Heart left ventricle (tissue), 16 donors: ENCODE measurements around the gene MYO1E. TPM values are rescaled to one million over a fixed set of nuclear protein-coding genes. Genes with fewer than 3 reads are reported as not detected.

Source experiments
- ATAC-seq, 4 donors: fragments of 200-7000 bp; cut with Tn5 transposase; one replicate each; pipeline ENCODE4 v1.9.1; 2020 to 2022; ENCODE audit warnings: moderate library complexity in 4 of 4, mild to moderate bottlenecking in 3 of 4, moderate number of reproducible peaks in 1 of 4
- DNase-seq, 5 donors: peaks; one replicate each; pipeline ENCODE4 v3.0.0-alpha.2; 2020
- H3K27ac ChIP-seq, 12 donors: fragments of 200-600 bp; sonication (generic) in 4 of 12; one replicate each; pipeline versions ENCODE4 v1.5.0 to v1.8.0; 2016 to 2022; ENCODE audit warnings: mild to moderate bottlenecking in 2 of 12
- H3K27me3 ChIP-seq, 9 donors: fragments of 200-600 bp; sonication (generic) in 2 of 9; one replicate each; pipeline versions ENCODE4 v1.5.1 to v1.8.0; 2016 to 2022; ENCODE audit warnings: mild to moderate bottlenecking in 3 of 9
- H3K36me3 ChIP-seq, 9 donors: fragments of 200-600 bp; sonication (generic) in 2 of 9; one replicate each; pipeline versions ENCODE4 v1.5.0 to v1.8.0; 2018 to 2022; ENCODE audit warnings: mild to moderate bottlenecking in 2 of 9
- H3K4me1 ChIP-seq, 12 donors: fragments of 200-600 bp; sonication (generic) in 4 of 12; one replicate each; pipeline versions ENCODE4 v1.5.0 to v1.8.0; 2016 to 2022; ENCODE audit warnings: mild to moderate bottlenecking in 3 of 12
- H3K4me3 ChIP-seq, 12 donors: fragments of 200-600 bp; sonication (generic) in 4 of 12; one replicate each; pipeline versions ENCODE4 v1.5.0 to v1.8.0; 2017 to 2022; ENCODE audit warnings: mild to moderate bottlenecking in 9 of 12, moderate library complexity in 4 of 12
- H3K9me3 ChIP-seq, 12 donors: fragments of 200-600 bp; sonication (generic) in 4 of 12; one replicate each; pipeline versions ENCODE4 v1.5.0 to v1.8.0; 2016 to 2022; ENCODE audit warnings: mild to moderate bottlenecking in 1 of 12
- POLR2A ChIP-seq, 2 donors: fragments of 450-650 bp; IDR thresholded peaks; one replicate each; pipeline ENCODE4 v1.6.1; 2017; ENCODE audit warnings: antibody characterized with exemption in 2 of 2, mild to moderate bottlenecking in 2 of 2, moderate library complexity in 2 of 2
- WGBS, 4 donors: extraction: QIAGEN DNeasy Blood & Tissue Kit in 2 of 4; methylation state at CpG; one replicate each; pipeline versions ENCODE4 v1.1.5 to v1.1.7; 2013 to 2018; 5-methylcytosine and 5-hydroxymethylcytosine counted together
- intact Hi-C, 10 donors: fragments of 100-400 bp; cut with DNase I; formaldehyde crosslinking; loops; one replicate each; pipeline versions ENCODE4 v1.11.1 to v1.14.2; 2022
- polyA plus RNA-seq, 2 donors: library from polyadenylated mRNA; stranded (reverse); fragments of 200-250 nt; gene quantifications; one replicate each; pipeline ENCODE4 v1.2.3, GENCODE V29; 2013
- total RNA-seq, 9 donors: library from RNA; depleted of rRNA in 2 of 9; stranded (reverse); fragments of >200 nt in 2 of 9; fragmentation: NEBNext Ultra II Directional in 3 of 9; extraction: Animal tissue kit (Norgen Biotek cat#: 25700) in 3 of 9; gene quantifications; one replicate each; pipeline versions ENCODE4 v1.1.0 to v1.2.4, GENCODE V29; 2016 to 2023
- TF ChIP-seq, protein P1 (sequence below), 12 donors: fragments of 200-600 bp; sonication (generic) in 4 of 12; IDR thresholded peaks; one replicate each; pipeline versions ENCODE4 v1.5.0 to v1.8.0; 2018 to 2022; ENCODE audit warnings: antibody characterized with exemption in 12 of 12, mild to moderate bottlenecking in 5 of 12
- donor health status: ischemic (EF 13 %, LVEDD 7.1; RV severe dilation, severe dysfunction).
- donor health status: healthy with polysubstance abuse.
- donor health status: DM: no; HTN: yes; CAD: no.
- donor health status: DM: no; HTN: no; CAD: no.
- donor health status: ischemic (EF 25% LVEDD 6.9; RV normal size, moderate dysfunction).
- donor health status: ischemic (EF 25% LVEDD 5.7; RV mildly dilated, moderate dysfunction).
- donor health status: healthy.
- donor health status: DM: yes; HTN: yes; CAD: no.
- donor health status: ischemic (EF 35%, LVEDD 5.7; RV mildly dilated, moderate dysfunction).
- donor health status: nonischemic (EF 11% LVEDD 7.7; RV severe dilation, severe dysfunction).
- donor health status: DM: yes; HTN: yes; CAD: no.
- donor health status: PGD.
- donor health status: ischemic (EF 29% LVEDD 5.4; RV normal size, mild dysfunction).
- donor health status: nonischemic (EF 23%, LVEDD 6.1; RV moderate dilation, normal function).

Gene MYO1E
- total and polyA plus RNA-seq, 11 donors = 8.5 to 98.6 (median 25.2) TPM

GRCh38 chr15:59203008-59203407 lies 169.7 kb downstream of the MYO1E start:
- H3K4me3 ChIP-seq = no peak overlapping the region
- DNase-seq = no peak
- WGBS, 4 donors = 92 to 97% (median 94%) methylated on average over 6 of the region's 6 CpGs
- ATAC-seq = no peak
- H3K9me3 ChIP-seq = no peaks in the 10 kb centered on the region
- no peaks in the 10 kb centered on the region for H3K27me3 ChIP-seq
- intact Hi-C loops = no loop called here
- peaks cover 0 to 93% (median 82%) of the 10 kb centered on the region in 9 donors for H3K36me3 ChIP-seq
- H3K4me1 ChIP-seq = peaks cover 0 to 4% (median 0%) of the 10 kb centered on the region in 12 donors
- no peak for TF ChIP-seq POLR2A (IDR thresholded peaks at IDR 0.05)
- TF ChIP-seq, protein P1, sequence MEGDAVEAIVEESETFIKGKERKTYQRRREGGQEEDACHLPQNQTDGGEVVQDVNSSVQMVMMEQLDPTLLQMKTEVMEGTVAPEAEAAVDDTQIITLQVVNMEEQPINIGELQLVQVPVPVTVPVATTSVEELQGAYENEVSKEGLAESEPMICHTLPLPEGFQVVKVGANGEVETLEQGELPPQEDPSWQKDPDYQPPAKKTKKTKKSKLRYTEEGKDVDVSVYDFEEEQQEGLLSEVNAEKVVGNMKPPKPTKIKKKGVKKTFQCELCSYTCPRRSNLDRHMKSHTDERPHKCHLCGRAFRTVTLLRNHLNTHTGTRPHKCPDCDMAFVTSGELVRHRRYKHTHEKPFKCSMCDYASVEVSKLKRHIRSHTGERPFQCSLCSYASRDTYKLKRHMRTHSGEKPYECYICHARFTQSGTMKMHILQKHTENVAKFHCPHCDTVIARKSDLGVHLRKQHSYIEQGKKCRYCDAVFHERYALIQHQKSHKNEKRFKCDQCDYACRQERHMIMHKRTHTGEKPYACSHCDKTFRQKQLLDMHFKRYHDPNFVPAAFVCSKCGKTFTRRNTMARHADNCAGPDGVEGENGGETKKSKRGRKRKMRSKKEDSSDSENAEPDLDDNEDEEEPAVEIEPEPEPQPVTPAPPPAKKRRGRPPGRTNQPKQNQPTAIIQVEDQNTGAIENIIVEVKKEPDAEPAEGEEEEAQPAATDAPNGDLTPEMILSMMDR (IDR thresholded peaks at IDR 0.05) = no peak
- H3K27ac ChIP-seq = no peak overlapping the region

GRCh38 chr15:59200560-59200959 lies 172.1 kb downstream of the MYO1E start:
- 93 to 97% (median 96%) methylated on average over 9 of the region's 9 CpGs for whole genome bisulfite sequencing, 4 donors
- intact Hi-C loops = loop anchor here in 1 of 10 donors (2.0 kb wide), 1 partner anchor 20 kb away; no protein-coding TSS in a partner anchor
- no peak overlapping the region for H3K27ac ChIP-seq
- no peaks in the 10 kb centered on the region for H3K27me3 ChIP-seq
- no peak for DNase-seq
- TF ChIP-seq, protein P1 (IDR thresholded peaks at IDR 0.05) = no peak
- peaks cover 0 to 86% (median 72%) of the 10 kb centered on the region in 9 donors for H3K36me3 ChIP-seq
- H3K4me1 ChIP-seq = peaks cover 0 to 4% (median 0%) of the 10 kb centered on the region in 12 donors
- no peak for ATAC-seq
- H3K4me3 ChIP-seq = no peak overlapping the region
- H3K9me3 ChIP-seq = no peaks in the 10 kb centered on the region

DNA sequence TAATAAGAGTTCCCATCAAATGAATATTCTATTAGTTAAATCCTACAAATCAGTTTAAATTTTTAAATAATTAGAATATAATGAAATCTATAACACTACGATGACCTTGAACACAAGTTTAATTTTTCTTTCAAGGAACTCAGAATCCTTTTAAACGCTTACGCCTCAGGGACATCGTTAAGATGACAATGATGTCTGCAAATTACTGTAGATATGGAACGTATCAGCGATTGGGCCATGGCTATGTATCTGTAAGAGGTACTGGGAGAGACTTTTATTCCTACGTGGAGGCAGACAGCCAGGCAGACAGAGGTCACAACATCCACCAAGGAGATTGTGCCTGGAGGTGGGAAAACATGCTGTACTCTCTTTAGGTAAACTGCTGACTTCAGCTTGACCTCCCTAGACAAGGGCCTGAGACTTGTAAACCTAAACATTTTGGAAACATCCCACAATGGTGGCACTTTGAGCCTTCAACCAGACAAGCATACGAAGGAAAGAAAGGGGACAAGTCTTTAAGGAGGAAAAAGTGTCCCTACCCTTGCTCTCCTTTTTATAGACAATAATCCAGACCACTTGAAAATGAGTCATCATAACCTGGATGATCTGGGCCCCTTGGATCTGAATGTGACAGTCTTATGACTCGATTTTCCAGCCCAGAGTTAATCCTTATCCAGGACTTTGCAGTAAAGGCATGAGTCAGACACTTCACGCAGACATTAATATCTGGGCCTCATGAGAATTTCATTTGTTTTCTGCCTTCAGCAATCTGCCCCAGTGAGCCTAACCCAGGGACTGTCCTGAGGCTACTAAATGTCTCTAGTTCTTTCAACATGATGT lies 172.8 kb downstream of the MYO1E start:
- 75 to 81% (median 79%) methylated on average over 10 of the region's 10 CpGs for WGBS, 4 donors
- no peak overlapping the region for H3K4me3 ChIP-seq
- H3K4me1 ChIP-seq = peaks cover 0 to 4% (median 0%) of the 10 kb centered on the region in 12 donors
- no peak overlapping the region for H3K27ac ChIP-seq
- no peaks in the 10 kb centered on the region for H3K9me3 ChIP-seq
- ATAC-seq (peak in 1 of 4 donors; percentile 7), DNase-seq (no peak)
- no peaks in the 10 kb centered on the region for H3K27me3 ChIP-seq
- peaks cover 0 to 86% (median 72%) of the 10 kb centered on the region in 9 donors for H3K36me3 ChIP-seq
- TF ChIP-seq, protein P1 (IDR thresholded peaks at IDR 0.05) = no peak
- TF ChIP-seq POLR2A (IDR thresholded peaks at IDR 0.05) = no peak
- intact Hi-C loops = loop anchor here in 1 of 10 donors (2.0 kb wide), 1 partner anchor 21 kb away; no protein-coding TSS in a partner anchor

DNA sequence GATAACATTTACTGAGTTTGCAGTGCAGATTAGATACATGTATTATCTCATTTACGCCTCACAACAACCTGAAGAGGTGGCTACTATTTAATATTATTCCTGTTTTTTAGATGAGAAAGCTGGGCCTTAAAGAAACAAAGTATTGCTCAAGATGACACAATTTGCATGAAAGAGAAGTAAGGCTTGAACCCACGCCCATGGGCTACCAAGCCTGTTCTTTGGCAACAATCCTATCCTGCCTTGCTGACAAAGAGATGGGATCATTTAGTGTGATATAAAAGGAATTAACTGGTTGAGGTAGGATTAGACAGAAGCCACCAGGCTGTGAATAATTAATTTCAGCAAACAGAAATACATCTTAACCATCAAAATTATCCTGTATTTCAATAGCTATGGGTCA lies 175.2 kb downstream of the MYO1E start:
- 92 to 100% (median 97%) methylated on average over 2 of the region's 2 CpGs for WGBS, 4 donors
- peaks cover 0 to 86% (median 73%) of the 10 kb centered on the region in 9 donors for H3K36me3 ChIP-seq

More for the DNA sequence above, 175.2 kb downstream of the MYO1E start:
- no peaks in the 10 kb centered on the region for H3K9me3 ChIP-seq
- no peak overlapping the region for H3K4me3 ChIP-seq
- no peaks in the 10 kb centered on the region for H3K27me3 ChIP-seq
- H3K27ac ChIP-seq = no peak overlapping the region
- ATAC-seq (no peak), DNase-seq (no peak)
- intact Hi-C loops = no loop called here
- H3K4me1 ChIP-seq = peaks cover 0 to 4% (median 0%) of the 10 kb centered on the region in 12 donors
- no peak for TF ChIP-seq POLR2A (IDR thresholded peaks at IDR 0.05)
- TF ChIP-seq, protein P1 (IDR thresholded peaks at IDR 0.05) = no peak
